ENCODE data around the gene SNX33. TPM values are rescaled to one million over a fixed set of nuclear protein-coding genes. Genes with fewer than 3 reads are reported as not detected.

The SNX33 gene
- total and polyA plus RNA-seq, 2 of the 13 experiments (the other 11 are each of a cell fraction or from before 2014, with no cell fraction given): 11.0 to 11.6 TPM

- 91% methylated on average over 13 of the region's 17 CpGs for WGBS (ENCODE audit: low lambda C conversion rate)
- peaks cover 13% of the 10 kb centered on the region; the same call in 1 of the 2 replicates for H4K20me1 ChIP-seq (ENCODE audit: insufficient read depth, low read length)
- in situ Hi-C loops (cut with HindIII; ENCODE audit: extremely low pct_ligation_motif_present, low pct_unique_long_range_greater_than_20kb) (no loop called here), intact Hi-C loops (cut with micrococcal nuclease; ENCODE audit: unreplicated experiment) (no loop called here)
- no peak overlapping the region for H2AFZ ChIP-seq (ENCODE audit: low read length)
- ATAC-seq: no peak
- no peak overlapping the region for H3K4me3 ChIP-seq (replicated peaks in 1 of 3; ENCODE audit: insufficient read depth in 1 of 3, low read depth in 2 of 3, low read length in 3 of 3)
- H3K36me3 ChIP-seq (replicated peaks in 1 of 2; ENCODE audit: control insufficient read depth in 1 of 2, insufficient read depth in 2 of 2, low read length in 2 of 2): peaks cover 11 to 30% of the 10 kb centered on the region in 2 experiments; a peak in 4 of 5 replicates
- TF ChIP-seq FLYWCH1 (CRISPR knock-in tag; IDR thresholded peaks at IDR 0.05) (no peak), ZNF441 (CRISPR knock-in tag; IDR thresholded peaks at IDR 0.05; ENCODE audit: borderline replicate concordance) (no peak), ZNF552 (CRISPR knock-in tag; IDR thresholded peaks at IDR 0.05; ENCODE audit: borderline replicate concordance) (no peak), TAF1 (CRISPR knock-in tag; IDR thresholded peaks at IDR 0.05) (no peak), ZFP37 (CRISPR knock-in tag; IDR thresholded peaks at IDR 0.05; ENCODE audit: borderline replicate concordance) (no peak), ATF4 (CRISPR knock-in tag; IDR thresholded peaks at IDR 0.05) (no peak), ZSCAN30 (CRISPR knock-in tag; IDR thresholded peaks at IDR 0.05) (no peak), CREB1 (IDR thresholded peaks at IDR 0.05) (no peak), CREB1 (CRISPR knock-in tag; IDR thresholded peaks at IDR 0.05) (no peak), SNAPC5 (CRISPR knock-in tag; IDR thresholded peaks at IDR 0.05; ENCODE audit: borderline replicate concordance) (no peak), ZC3H4 (CRISPR knock-in tag; IDR thresholded peaks at IDR 0.05; ENCODE audit: borderline replicate concordance) (no peak)
- H3K27me3 ChIP-seq (ENCODE audit: control insufficient read depth in 1 of 2, insufficient read depth in 2 of 2, low read length in 2 of 2): no peaks in the 10 kb centered on the region
- no peaks in the 10 kb centered on the region for H3K9me3 ChIP-seq (ENCODE audit: low read length)
- no peak overlapping the region for H3K4me2 ChIP-seq (ENCODE audit: low read depth, low read length)
- no peak for FAIRE-seq
- no TSS peak for BruUV-seq (replicated peaks)
- no peak for DNase-seq (ENCODE audit: low spot score)
- peaks cover 12% of the 10 kb centered on the region for H3K79me2 ChIP-seq (ENCODE audit: insufficient read depth, low read length)
- ChIA-PET CTCF (ENCODE audit: low intra/inter-chr PET ratio, low total read pairs) (no interaction called here), POLR2A (interaction anchor here (1.0 to 3.2 kb wide), 7 partner anchors 8 to 208 kb away, joined by 3 to 20 read pairs (median 8); partner anchors contain the start of genes IMP3, SIN3A and SNX33)
- H3K27ac ChIP-seq (ENCODE audit: extremely low read length, insufficient read depth, low read length): no peak overlapping the region
- peaks cover 48% of the 10 kb centered on the region for H3K4me1 ChIP-seq (ENCODE audit: insufficient read depth, low read length)
- no peak overlapping the region for H3K9ac ChIP-seq (ENCODE audit: insufficient read depth, low read depth, low read length)
These were observed 12.4 kb downstream of the SNX33 start for GRCh38 chr15:75659928-75660645.
